Measurements from ENCODE around the gene AFAP1L1. TPM values are rescaled to one million over a fixed set of nuclear protein-coding genes. Genes with fewer than 3 reads are reported as not detected.
A peak's percentile ranks its signal among the peaks of the same experiment; 100 is the strongest.

The AFAP1L1 gene
- total RNA-seq, 2 experiments from 2014 or later, result not detected

DNA sequence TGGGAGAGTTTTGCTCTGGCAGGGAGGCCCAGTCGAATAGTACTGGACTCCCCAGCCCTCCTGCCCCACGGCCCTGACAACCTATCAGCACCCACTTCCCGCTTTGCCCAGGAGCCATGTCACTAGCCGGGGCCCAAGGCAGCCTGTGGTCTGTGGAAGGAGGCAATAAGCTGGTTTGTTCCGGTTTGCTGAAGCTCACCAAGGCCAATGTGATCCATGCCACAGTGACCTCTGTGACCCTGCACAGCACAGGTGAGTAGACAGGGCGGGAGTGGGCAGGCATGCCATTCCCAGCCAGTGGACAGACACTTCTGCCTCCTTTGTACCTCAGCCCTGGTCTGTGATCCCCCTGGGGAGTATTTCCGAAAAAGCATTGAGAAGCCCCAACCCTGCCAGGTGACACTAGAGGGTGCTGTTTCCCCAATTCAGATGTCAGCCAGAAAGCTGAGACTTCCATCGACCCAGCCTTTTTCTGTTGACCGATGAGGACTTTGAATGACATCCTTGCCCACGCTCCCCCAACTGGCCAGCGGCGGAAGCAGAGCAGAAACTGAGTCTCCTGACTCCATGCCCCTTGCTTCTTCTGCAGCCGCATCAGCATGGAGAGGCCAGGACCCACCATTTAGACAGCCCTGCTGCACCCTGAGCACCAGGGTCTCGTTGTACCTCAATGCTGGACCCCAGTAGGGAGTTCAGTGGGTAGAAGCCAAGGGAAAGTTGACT is 95.8 kb downstream of the AFAP1L1 start:
- Mint-ChIP-seq H3K27me3 (no peaks in the 10 kb centered on the region), H3K9me3 (no peaks in the 10 kb centered on the region), H3K36me3 (peaks cover 11% of the 10 kb centered on the region), H3K4me1 (ENCODE audit: low read depth) (peaks cover 2% of the 10 kb centered on the region), H3K4me3 (no peak overlapping the region), H3K27ac (no peak overlapping the region)
- DNase-seq, result peak; percentile 64
- CTCF ChIA-PET, result interaction anchor here (0.5 to 10.0 kb wide), 27 partner anchors 9 to 210 kb away, joined by 3 to 289 read pairs (median 5); partner anchors contain the start of genes GRPEL2 and PCYOX1L
- intact Hi-C loops (cut with micrococcal nuclease), result loop anchor here (1.0 to 5.0 kb wide), 2 partner anchors 50 to 195 kb away; no protein-coding TSS in a partner anchor
- POLR2A ChIA-PET, result interaction anchor here (0.5 to 2.4 kb wide), 5 partner anchors 10 to 75 kb away, joined by 3 to 6 read pairs (median 4); partner anchors contain the start of gene PCYOX1L

DNA sequence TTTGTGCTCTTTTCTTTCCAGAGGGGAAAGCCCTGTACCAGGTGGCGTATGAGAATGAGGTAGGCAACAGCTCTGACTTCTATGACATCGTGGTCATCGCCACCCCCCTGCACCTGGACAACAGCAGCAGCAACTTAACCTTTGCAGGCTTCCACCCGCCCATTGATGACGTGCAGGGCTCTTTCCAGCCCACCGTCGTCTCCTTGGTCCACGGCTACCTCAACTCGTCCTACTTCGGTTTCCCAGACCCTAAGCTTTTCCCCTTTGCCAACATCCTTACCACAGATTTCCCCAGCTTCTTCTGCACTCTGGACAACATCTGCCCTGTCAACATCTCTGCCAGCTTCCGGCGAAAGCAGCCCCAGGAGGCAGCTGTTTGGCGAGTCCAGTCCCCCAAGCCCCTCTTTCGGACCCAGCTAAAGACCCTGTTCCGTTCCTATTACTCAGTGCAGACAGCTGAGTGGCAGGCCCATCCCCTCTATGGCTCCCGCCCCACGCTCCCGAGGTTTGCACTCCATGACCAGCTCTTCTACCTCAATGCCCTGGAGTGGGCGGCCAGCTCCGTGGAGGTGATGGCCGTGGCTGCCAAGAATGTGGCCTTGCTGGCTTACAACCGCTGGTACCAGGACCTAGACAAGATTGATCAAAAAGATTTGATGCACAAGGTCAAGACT is 96.5 kb downstream of the AFAP1L1 start:
- no peak overlapping the region for H3K27ac Mint-ChIP-seq
- no peak overlapping the region for H3K4me3 Mint-ChIP-seq
- CTCF ChIA-PET, result interaction anchor here (0.5 to 10.0 kb wide), 27 partner anchors 9 to 210 kb away, joined by 3 to 289 read pairs (median 5); partner anchors contain the start of genes GRPEL2 and PCYOX1L
- DNase-seq, result no peak
- no peaks in the 10 kb centered on the region for H3K9me3 Mint-ChIP-seq
- no peaks in the 10 kb centered on the region for H3K27me3 Mint-ChIP-seq
- intact Hi-C loops (cut with micrococcal nuclease), result loop anchor here (1.0 to 5.0 kb wide), 2 partner anchors 51 to 194 kb away; no protein-coding TSS in a partner anchor
- H3K36me3 Mint-ChIP-seq, result peaks cover 11% of the 10 kb centered on the region
- peaks cover 2% of the 10 kb centered on the region for H3K4me1 Mint-ChIP-seq (ENCODE audit: low read depth)
- POLR2A ChIA-PET, result interaction anchor here (0.5 to 1.8 kb wide), 4 partner anchors 10 to 76 kb away, joined by 3 to 6 read pairs (median 4); partner anchors contain the start of gene PCYOX1L

DNA sequence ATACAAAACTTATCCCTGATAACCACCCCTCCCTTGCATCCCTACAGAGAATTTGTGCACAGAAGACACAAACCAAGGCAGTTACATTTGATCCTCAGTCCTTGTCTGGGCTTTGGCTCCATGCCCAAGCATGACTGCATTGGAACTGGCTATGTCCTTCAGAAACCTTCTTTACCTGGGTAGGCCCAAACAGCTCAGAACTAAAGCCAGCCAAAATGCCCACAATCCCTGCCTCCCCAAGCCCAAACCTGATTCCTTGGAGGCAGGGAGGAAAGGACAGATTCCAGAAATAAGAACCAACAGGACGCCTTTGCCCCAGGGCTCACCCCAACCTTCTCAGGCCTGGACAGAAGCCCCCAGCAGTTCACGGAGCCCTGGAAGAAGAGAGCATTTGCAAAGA is 99.2 kb downstream of the AFAP1L1 start:
- Mint-ChIP-seq H3K4me3 (no peak overlapping the region), H3K4me1 (ENCODE audit: low read depth) (peaks cover 2% of the 10 kb centered on the region), H3K36me3 (peaks cover 5% of the 10 kb centered on the region), H3K9me3 (no peaks in the 10 kb centered on the region), H3K27ac (no peak overlapping the region), H3K27me3 (no peaks in the 10 kb centered on the region)
- DNase-seq, result no peak
- ChIA-PET POLR2A (no interaction called here), CTCF (interaction anchor here (0.7 to 10.0 kb wide), 20 partner anchors 11 to 209 kb away, joined by 3 to 289 read pairs (median 5); partner anchors contain the start of genes GRPEL2 and PCYOX1L)
- intact Hi-C loops (cut with micrococcal nuclease), result loop anchor here (1.0 kb wide), 1 partner anchor 54 kb away; no protein-coding TSS in a partner anchor

DNA sequence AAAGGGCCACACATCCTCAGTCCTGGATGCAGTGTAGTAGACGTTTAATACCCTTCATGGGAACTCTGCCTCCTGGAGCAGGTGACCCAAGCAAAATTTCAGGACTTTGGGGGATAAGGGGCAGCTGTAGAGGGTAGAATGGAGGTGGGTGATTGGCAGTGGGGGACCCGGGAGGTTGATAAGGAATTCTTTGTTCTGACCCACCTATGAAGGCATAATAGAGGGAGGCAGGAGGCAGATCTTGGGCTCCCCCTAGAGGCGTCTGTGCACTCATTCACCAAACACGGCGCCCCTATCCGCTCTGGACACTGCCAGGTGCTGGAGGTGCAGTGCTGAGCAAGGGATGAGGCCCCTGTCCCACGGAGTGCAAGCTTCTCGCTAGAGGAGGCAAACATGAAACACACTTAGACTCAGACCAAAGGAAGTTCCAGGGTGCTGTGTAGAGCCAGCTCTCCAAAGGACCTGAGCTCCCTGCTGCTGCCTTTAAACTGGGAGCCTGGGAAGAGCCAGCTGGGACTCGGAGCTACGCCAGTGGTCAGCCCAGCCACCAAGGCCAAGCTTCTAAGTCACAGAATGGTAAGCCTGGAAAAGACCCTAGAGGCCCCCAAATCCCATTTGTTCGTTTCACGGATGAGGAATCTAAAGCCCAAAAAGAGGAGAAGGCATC is 99.8 kb downstream of the AFAP1L1 start:
- H3K4me3 Mint-ChIP-seq, result no peak overlapping the region
- H3K27ac Mint-ChIP-seq, result no peak overlapping the region
- intact Hi-C loops (cut with micrococcal nuclease), result loop anchor here (1.0 kb wide), 1 partner anchor 54 kb away; no protein-coding TSS in a partner anchor
- H3K27me3 Mint-ChIP-seq, result no peaks in the 10 kb centered on the region
- ChIA-PET POLR2A (no interaction called here), CTCF (interaction anchor here (0.5 to 10.0 kb wide), 31 partner anchors 10 to 209 kb away, joined by 3 to 289 read pairs (median 4); partner anchors contain the start of genes GRPEL2 and PCYOX1L)
- peaks cover 2% of the 10 kb centered on the region for H3K4me1 Mint-ChIP-seq (ENCODE audit: low read depth)
- peak; percentile 77 for DNase-seq
- H3K9me3 Mint-ChIP-seq, result no peaks in the 10 kb centered on the region
- peaks cover 5% of the 10 kb centered on the region for H3K36me3 Mint-ChIP-seq

DNA sequence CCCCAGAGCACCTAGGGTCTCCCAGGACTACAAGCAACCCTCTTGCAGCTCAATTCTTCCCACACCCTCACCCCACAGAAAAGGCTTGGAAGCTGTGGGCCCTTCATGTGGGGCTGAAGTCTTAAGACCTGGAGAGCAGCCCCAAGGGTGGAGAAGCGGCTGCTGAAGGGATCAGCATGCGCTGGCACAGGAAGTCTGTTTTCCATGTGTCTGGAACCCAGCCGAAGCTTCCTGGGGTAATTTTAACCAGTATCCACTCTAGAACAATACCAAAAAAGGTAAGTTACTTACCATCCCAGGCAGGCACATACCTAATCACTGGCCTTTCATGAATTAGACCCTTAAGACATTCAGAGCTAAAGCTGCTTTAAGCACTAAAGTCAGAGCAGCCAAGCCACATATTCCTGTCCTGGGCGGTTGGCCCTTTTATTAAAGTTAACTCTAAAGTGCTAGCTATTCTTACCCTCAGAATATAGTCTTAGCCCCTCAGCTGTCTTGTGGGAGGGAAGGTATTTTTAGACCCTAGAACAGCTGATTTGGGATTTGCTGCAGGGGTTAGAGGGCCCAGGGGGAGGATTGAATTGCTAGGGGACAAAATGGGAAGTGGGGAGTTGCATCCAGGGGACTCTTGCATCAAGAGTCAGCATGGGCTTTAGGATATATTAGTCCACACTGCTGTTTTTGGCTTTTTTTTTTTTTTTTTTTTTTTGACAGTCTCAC is 100.6 kb downstream of the AFAP1L1 start:
- Mint-ChIP-seq H3K4me1 (ENCODE audit: low read depth) (peaks cover 2% of the 10 kb centered on the region), H3K9me3 (no peaks in the 10 kb centered on the region), H3K27me3 (no peaks in the 10 kb centered on the region), H3K27ac (no peak overlapping the region), H3K36me3 (peaks cover 5% of the 10 kb centered on the region), H3K4me3 (no peak overlapping the region)
- intact Hi-C loops (cut with micrococcal nuclease), result no loop called here
- ChIA-PET CTCF (interaction anchor here (0.5 to 10.0 kb wide), 29 partner anchors 10 to 208 kb away, joined by 3 to 289 read pairs (median 4); partner anchors contain the start of genes GRPEL2 and PCYOX1L), POLR2A (interaction anchor here (0.5 kb wide), 1 partner anchor 480 kb away, joined by 4 read pairs; no protein-coding TSS in a partner anchor)
- no peak for DNase-seq

DNA sequence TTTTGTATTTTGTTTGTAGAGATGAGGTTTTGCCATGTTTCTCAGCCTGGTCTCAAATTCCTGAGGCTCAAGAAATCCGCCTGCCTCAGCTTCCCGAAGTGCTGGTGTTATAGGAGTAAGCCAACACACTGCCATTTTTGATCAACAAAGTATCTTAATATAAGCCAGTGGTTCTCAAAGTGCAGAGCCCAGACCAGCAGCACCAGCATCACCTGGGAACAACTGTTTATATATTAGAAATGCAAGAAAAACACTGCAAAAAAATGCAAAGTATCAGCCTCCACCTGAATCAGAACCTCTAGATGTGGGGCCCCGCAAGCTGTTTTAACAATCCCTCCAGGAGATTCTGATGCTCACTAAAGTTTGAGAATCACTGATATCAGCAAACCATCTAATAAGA is 101.3 kb downstream of the AFAP1L1 start:
- intact Hi-C loops (cut with micrococcal nuclease), result no loop called here
- ChIA-PET CTCF (interaction anchor here (1.7 to 10.0 kb wide), 7 partner anchors 9 to 192 kb away, joined by 8 to 289 read pairs (median 22); partner anchors contain the start of genes GRPEL2 and PCYOX1L), POLR2A (no interaction called here)
- Mint-ChIP-seq H3K36me3 (peaks cover 5% of the 10 kb centered on the region), H3K9me3 (no peaks in the 10 kb centered on the region), H3K4me3 (no peak overlapping the region), H3K4me1 (ENCODE audit: low read depth) (peaks cover 2% of the 10 kb centered on the region), H3K27me3 (no peaks in the 10 kb centered on the region), H3K27ac (no peak overlapping the region)
- no peak for DNase-seq

DNA sequence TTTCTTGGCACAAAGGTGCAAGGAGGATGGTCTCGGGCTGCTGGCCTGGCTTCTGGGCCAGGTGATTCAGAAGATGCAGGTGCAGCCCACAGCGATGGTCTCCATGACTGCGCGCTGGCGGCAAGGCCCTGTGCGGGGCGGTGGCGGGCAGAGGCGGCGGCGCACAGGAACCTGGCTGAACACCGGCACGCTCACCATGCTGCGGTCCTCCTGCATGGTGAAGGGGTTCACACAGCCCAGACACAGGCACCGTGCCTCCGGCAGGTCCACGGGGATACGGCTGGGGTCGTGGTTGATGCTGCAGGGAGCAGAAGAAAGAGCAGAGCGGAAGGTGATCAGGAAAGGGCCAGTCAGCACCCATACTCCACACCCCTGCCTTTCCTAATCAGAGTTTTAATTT is 102.6 kb downstream of the AFAP1L1 start:
- POLR2A ChIA-PET, result no interaction called here
- Mint-ChIP-seq H3K36me3 (no peaks in the 10 kb centered on the region), H3K4me1 (ENCODE audit: low read depth) (no peaks in the 10 kb centered on the region), H3K9me3 (no peaks in the 10 kb centered on the region), H3K27ac (no peak overlapping the region), H3K4me3 (no peak overlapping the region), H3K27me3 (no peaks in the 10 kb centered on the region)
- DNase-seq, result no peak
- CTCF ChIA-PET, result interaction anchor here (2.5 to 9.4 kb wide), 4 partner anchors 8 to 191 kb away, joined by 8 to 289 read pairs (median 26); no protein-coding TSS in a partner anchor
- intact Hi-C loops (cut with micrococcal nuclease), result no loop called here

DNA sequence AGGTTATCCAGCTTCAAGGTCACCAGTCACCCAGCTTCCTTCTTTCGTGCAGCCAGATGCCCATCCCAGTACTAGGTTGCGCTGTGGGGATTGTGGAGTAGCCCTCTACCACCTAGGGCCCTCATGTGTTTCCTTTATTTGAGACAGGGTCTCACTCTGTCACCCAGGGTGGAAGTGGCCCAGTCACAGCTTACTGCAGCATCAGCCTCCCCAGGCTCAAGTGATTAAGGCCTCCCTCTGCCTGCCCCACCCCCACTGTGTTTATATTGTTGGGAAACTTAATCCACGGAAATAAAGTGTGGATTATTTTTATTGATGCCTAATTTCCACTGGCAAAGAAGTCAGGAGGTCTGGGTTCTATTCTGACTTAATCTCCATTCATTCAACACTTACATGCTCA is 103.1 kb downstream of the AFAP1L1 start:
- ChIA-PET POLR2A (no interaction called here), CTCF (interaction anchor here (1.2 to 2.5 kb wide), 2 partner anchors 58 to 190 kb away, joined by 6 to 8 read pairs; no protein-coding TSS in a partner anchor)
- H3K4me1 Mint-ChIP-seq (ENCODE audit: low read depth), result no peaks in the 10 kb centered on the region
- DNase-seq, result no peak
- H3K36me3 Mint-ChIP-seq, result no peaks in the 10 kb centered on the region
- no peaks in the 10 kb centered on the region for H3K27me3 Mint-ChIP-seq
- H3K4me3 Mint-ChIP-seq, result no peak overlapping the region
- intact Hi-C loops (cut with micrococcal nuclease), result no loop called here
- no peak overlapping the region for H3K27ac Mint-ChIP-seq
- no peaks in the 10 kb centered on the region for H3K9me3 Mint-ChIP-seq

DNA sequence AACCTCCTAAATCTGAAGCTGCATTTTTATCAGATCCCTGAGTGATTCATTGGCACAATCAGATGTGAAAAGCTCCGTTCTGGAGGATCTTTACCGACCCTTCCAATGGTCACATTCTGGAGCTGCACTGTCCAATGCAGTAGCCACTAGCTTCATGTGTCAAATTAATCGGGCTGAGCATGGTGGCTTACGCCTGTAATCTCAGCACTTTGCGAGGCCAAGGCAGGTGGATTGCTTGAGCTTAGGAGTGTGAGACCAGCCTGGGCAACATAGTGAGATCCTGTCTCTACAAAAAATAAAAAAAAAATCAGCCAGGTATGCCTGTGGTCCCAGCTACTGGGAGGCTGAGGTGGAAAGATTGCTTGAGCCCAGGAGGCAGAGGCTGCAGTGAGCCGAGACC is 103.8 kb downstream of the AFAP1L1 start:
- no peaks in the 10 kb centered on the region for H3K4me1 Mint-ChIP-seq (ENCODE audit: low read depth)
- no peaks in the 10 kb centered on the region for H3K36me3 Mint-ChIP-seq
- no peak overlapping the region for H3K4me3 Mint-ChIP-seq
- DNase-seq, result no peak
- intact Hi-C loops (cut with micrococcal nuclease), result no loop called here
- CTCF ChIA-PET, result interaction anchor here (1.2 to 1.4 kb wide), 2 partner anchors 54 to 58 kb away, joined by 5 to 6 read pairs; no protein-coding TSS in a partner anchor
- no peak overlapping the region for H3K27ac Mint-ChIP-seq
- H3K9me3 Mint-ChIP-seq, result no peaks in the 10 kb centered on the region
- POLR2A ChIA-PET, result no interaction called here
- no peaks in the 10 kb centered on the region for H3K27me3 Mint-ChIP-seq

DNA sequence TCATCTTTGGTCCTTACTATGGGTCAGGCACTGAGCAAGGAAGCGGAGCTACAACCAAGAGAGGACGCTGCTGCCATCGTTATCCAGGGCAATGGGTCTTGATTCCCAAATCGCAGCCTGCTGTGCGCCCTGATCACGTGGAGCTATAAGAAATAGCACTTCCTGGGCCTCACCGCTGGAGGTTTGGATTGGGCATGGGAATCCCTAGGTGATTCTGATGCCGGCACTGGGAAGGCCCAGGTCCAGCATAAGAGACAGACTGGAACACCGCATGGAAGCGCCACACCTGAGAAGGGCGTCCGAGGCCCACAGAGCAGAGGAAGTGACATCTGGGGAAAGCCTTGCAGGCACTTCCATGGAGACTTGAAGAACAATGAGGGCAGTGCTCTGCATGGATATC is 104.4 kb downstream of the AFAP1L1 start:
- ChIA-PET POLR2A (no interaction called here), CTCF (interaction anchor here (1.2 to 1.8 kb wide), 3 partner anchors 8 to 59 kb away, joined by 5 to 9 read pairs (median 6); no protein-coding TSS in a partner anchor)
- H3K9me3 Mint-ChIP-seq, result no peaks in the 10 kb centered on the region
- H3K36me3 Mint-ChIP-seq, result no peaks in the 10 kb centered on the region
- no peak overlapping the region for H3K27ac Mint-ChIP-seq
- no peak overlapping the region for H3K4me3 Mint-ChIP-seq
- intact Hi-C loops (cut with micrococcal nuclease), result no loop called here
- no peaks in the 10 kb centered on the region for H3K4me1 Mint-ChIP-seq (ENCODE audit: low read depth)
- H3K27me3 Mint-ChIP-seq, result no peaks in the 10 kb centered on the region
- DNase-seq, result no peak

Data from activated CD4-positive, alpha-beta memory T cell treated with anti-CD3 and anti-CD28 coated beads for 36 hours (primary cell).